ENCODE measurements around the gene IFNK. TPM values are rescaled to one million over a fixed set of nuclear protein-coding genes. Genes with fewer than 3 reads are reported as not detected.

Gene IFNK
- total RNA-seq, 1 donor from 2014 or later = not detected

DNA sequence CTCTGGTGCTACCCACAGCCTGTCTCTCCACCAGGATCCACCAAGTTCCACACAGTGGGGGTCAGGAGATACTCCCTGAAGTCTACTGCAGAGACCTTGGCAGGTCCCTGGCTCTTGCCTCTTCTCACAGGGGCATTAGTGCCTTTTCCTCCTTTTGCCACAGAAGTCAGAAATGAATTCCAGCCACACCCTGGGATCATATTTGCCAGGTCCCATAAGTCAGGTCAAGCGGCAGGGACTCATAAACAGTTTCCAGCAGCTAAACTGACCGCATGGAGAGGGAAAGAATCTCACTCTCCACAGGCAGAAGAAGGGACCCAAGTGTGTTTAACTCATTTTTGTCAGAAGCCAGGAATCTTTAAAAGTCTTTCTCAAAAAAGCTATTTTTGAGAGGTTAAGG lies 13.3 kb upstream of the IFNK start:
- intact Hi-C loops (cut with micrococcal nuclease) = no loop called here

DNA sequence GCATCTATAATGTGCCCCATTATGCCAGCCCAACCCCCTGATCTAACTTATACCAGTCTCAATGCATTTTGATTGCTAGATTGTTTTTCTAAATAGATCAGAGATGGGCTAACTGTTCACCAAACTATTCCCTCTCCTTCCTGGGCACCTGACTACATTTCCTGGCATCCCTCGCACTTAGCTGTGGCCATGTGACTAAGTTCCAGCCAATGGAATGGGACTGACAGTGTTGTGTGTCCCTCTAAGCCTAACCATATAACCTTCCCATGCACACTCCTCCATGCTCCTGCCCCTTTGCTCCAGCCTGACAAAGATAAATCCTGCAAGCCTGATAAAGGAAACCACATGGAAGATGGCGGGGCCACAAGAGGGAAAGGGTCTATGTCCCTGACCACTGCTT lies 12.3 kb upstream of the IFNK start:
- intact Hi-C loops (cut with micrococcal nuclease) = no loop called here

DNA sequence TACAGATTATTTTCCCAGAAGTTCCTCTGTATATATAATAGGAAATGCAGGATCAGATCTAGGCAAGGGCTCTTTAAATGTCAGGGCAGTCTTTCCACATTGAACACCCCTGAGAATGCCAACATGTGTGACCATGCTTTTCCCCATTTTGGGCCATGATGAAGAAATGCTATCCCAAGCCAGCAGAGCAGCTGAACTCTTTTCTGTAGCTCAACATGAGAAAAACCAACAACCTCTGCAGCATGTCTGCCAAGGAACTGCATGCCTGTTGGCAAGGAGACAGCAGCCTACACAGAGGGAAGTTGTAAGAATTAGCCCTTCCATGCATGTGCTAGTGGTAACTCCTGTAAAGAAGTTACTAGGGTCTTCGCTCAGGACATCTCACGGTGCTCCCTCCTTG lies 9.5 kb upstream of the IFNK start:
- intact Hi-C loops (cut with micrococcal nuclease) = no loop called here

- intact Hi-C loops (cut with micrococcal nuclease) = no loop called here
These were observed 6.1 kb upstream of the IFNK start for GRCh38 chr9:27518006-27518405.

DNA sequence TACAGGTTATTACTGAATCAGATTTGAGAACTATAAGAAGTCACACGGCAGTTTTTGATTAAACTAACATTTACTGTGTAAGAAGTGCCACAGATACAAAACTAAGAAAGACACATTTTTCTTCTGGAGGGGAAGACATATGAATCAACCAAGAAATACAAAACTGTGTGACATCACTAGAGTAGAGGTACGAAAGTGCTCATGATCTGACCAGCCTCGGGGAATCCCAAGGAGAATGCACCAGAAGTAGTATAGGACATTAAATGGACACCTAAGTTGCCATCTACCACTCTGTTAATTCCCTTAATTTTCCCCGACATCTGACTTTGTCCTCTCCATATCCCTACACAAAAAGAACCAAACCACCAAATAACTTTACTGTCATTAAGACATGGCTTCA lies 5.3 kb upstream of the IFNK start:
- intact Hi-C loops (cut with micrococcal nuclease) = no loop called here

DNA sequence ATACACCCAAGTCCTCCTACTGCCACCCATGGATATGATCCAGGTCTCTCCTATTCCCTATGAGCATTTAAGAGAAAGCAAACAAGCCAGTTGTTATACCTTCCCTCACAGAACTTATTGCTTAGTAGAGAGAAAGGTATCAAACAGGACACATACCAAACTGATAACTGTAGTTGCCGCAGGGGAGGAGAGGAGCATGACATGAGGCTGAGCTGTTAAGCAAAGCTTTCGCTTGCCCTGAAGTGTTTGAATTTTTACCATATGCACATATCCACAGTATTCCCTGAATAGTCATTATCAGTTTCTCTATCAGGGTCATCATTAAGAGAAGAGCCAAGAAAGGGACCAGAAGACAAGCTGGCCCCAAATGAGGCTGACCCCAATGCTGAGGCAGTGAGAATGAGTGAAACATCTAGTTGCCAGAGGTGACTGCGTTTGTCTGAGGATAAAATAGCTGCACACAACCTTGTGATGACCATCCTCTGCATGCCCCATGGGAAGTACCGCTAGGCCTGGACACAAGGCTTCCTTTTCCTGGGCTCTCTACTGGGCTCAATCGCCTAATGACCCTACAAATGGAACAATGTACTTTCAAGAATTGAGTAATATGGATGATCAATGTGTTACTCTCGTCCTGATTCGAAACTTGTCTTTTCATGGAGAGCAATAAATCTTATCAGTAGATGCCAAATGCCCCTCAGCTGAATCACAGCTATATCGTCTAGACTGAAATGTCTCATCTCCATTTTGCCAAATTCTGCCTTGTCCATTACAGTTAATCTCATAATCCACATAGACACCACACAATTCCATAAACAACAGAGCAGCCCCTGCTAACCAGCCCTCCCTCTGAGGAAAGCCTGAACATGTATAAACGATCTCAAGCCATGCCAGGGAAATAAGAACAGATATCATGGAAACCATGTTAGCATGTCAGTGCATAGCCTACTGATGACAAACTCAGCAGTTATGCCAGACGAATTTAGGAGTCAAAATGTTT lies 4.3 kb upstream of the IFNK start:
- intact Hi-C loops (cut with micrococcal nuclease) = no loop called here

- intact Hi-C loops (cut with micrococcal nuclease) = no loop called here
These were observed 3.1 kb upstream of the IFNK start for GRCh38 chr9:27520986-27521385.

- intact Hi-C loops (cut with micrococcal nuclease) = no loop called here
These were observed 949 bp upstream of the IFNK start for GRCh38 chr9:27523141-27523540.

DNA sequence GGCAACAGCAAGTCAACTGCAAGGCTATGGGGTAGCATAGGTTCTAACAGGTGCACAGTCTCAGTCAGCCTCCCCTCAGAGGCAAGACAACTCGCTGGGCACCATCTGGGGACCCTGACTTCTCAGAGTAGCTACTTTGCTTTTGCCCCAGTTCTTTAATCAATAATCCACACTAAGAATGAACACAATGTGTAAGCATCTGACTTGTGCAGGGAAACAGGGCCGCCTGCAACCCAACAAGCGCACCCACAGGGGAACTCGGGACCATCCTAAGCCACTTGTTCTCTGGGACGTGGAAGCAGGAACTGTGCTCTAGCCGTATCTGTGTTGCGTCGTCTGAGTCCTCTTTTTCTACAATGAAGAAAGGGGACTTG lies 3.6 kb downstream of the IFNK start:
- intact Hi-C loops (cut with micrococcal nuclease) = loop anchor here (5.0 kb wide), 3 partner anchors 40 to 175 kb away; no protein-coding TSS in a partner anchor

DNA sequence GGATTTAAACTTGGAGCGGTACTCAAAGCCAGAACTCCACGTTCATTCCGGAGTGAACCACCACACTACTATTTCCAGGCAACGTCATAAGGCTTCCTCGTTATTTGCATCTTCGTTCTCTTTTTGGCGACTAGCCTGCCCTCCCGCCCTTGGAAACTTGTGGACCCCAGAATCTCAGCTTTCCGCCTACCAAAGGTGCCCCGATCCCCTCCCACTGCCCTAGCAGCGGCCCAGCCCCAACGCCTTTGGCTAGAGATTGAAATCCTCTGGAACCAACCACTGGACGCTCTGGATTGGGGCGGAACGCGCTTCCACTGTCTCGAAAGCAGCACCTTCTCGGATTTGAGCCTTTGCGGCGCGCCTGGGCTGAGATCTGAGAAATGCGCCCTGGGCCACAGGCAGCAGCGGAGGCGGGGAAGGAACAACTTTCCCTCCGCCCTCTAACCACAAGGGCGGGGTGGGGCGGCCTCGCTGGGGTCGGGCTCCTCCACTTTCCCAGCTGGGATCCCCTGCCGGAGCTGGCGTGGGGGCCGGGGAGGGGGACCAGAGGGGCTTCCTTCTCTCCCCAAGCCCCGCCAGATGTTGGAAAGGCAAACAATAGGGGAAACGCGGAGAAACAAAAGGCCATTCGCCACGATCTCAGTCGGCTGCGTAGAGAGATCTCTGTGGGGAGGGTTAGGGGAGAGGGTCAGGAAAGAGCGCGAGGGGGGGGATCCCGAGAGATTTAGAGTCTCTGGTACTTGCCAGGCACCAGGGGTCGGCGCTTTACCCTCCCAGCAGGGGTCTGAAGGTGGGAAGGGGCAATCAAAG lies 4.2 kb downstream of the IFNK start:
- intact Hi-C loops (cut with micrococcal nuclease) = loop anchor here (5.0 kb wide), 3 partner anchors 41 to 176 kb away; no protein-coding TSS in a partner anchor

GRCh38 chr9:27528886-27529315 lies 4.8 kb downstream of the IFNK start:
- intact Hi-C loops (cut with micrococcal nuclease) = loop anchor here (1.0 to 5.0 kb wide), 8 partner anchors 19 to 196 kb away; partner anchors contain the start of gene C9orf72

DNA sequence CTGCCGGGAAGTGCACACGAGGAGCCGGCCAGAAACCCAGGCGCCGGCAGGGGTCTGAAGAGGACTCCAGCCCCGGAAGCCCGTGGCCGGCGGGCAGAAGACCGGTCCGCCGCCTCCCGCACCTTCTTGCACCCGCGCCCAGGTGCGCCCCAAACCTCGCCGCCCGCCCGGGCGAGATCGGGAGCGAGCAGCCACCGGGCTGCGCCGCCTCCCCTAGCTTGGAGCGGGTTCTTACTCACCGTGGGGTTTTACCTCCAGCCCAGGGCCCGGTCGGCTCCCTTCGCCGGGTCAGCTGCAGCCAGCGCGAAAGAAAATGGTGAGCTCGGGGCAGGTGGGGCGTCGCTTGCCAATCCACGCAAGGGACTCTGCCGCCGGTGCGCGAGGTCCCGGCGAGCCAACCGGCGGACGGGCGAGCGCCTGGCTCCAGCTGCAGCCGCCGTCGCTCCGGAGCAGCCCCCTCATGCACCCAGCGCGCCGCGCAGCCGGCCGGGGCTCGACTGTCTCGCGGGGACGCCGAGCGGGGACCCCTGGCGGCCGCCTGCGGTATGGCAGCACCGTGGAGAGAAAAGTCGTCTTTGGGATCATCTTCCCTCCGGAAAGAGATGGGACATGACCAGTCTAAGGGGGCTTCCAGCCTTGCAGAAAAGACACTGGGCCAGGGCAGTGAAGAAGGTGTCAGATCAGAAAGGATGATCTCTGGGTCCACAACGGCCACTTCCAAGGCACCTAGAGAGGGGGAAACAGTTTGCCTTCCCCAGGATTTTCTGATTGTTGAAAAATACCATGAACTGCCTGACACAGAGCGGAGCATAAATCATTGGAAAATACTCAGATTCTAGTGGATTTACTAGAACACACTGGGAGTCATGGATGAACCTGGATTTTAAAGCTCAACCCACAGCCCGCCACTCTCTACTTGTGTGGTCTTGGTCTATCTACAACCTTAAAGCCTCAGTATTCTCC lies 5.5 kb downstream of the IFNK start, which contains the start of gene MOB3B:
TSS of gene MOB3B (minus strand) at position 499 of the 963 bp plus-strand sequence. CDS start 74,264 bp downstream, outside the sequence.
- intact Hi-C loops (cut with micrococcal nuclease) = loop anchor here (1.0 to 10.0 kb wide), 9 partner anchors 19 to 495 kb away; partner anchors contain the start of gene C9orf72

- intact Hi-C loops (cut with micrococcal nuclease) = loop anchor here (10.0 kb wide), 1 partner anchor 496 kb away; no protein-coding TSS in a partner anchor
These were observed 7.0 kb downstream of the IFNK start for GRCh38 chr9:27530915-27531755.

DNA sequence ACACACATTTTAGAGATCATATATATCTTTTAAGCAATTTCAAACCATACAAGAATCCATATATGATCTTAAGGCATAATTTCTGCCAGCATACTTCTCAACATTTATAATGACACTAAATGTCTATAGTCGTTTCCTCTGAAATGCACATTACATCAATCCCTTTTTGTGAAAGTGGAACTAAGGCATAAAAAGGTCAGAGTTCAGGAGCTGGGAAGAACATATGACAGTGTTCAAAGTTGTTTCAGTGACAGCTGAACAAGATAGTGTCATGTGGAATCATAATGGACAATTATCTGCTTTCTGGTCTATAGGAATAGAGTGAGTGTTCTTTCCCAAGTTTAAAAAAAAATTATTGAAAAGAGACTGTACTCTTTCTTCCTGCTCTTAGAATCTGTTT lies 8.0 kb downstream of the IFNK start:
- intact Hi-C loops (cut with micrococcal nuclease) = loop anchor here (10.0 kb wide), 1 partner anchor 497 kb away; no protein-coding TSS in a partner anchor

- intact Hi-C loops (cut with micrococcal nuclease) = loop anchor here (10.0 kb wide), 1 partner anchor 499 kb away; no protein-coding TSS in a partner anchor
These were observed 9.2 kb downstream of the IFNK start for GRCh38 chr9:27533311-27533710.

DNA sequence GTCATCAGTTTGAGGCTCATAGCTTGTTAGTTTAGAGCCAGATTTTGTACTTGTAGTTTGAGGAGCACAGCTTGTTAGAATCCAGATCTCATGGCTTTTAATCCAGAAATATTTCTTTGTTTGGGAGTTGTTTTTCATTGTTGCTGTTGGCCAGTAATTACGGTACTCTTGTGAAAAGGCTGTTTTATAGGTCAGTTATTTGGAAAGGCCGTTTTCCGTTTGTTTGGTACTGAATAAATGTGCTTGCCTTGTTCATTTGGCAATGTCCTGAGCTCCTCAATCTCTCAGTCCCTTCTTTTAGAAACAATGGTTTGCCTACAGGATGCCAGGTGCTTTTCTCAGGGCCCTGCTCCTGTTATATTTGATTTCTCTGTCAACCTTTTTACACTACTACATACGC lies 10.0 kb downstream of the IFNK start:
- intact Hi-C loops (cut with micrococcal nuclease) = loop anchor here (10.0 kb wide), 1 partner anchor 499 kb away; no protein-coding TSS in a partner anchor

DNA sequence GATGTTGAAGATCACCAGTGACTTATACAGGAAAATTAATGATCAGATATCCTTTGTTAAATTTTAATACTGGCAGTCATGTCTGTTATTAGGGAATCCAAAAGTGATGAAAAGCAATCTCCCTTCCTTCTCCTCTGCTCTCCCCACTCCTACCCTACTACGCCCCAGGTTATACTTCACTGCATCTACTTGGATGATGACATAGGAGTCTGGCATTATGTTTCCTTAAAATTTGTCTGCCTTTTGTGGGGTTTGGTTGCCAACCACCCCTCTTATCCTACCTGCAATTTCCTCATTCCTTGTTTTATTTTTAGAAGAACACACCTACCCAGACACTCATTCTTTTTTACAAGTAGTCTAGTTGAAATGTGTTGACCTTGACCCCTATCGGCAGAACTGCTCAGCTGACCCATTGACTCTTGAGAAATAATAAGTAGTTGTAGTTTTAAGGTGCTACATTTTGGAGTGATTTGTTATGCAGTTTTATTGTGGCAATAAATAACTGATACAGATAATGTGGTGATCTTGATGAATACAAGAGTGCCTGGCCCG lies 10.6 kb downstream of the IFNK start:
- intact Hi-C loops (cut with micrococcal nuclease) = loop anchor here (10.0 kb wide), 1 partner anchor 500 kb away; no protein-coding TSS in a partner anchor

DNA sequence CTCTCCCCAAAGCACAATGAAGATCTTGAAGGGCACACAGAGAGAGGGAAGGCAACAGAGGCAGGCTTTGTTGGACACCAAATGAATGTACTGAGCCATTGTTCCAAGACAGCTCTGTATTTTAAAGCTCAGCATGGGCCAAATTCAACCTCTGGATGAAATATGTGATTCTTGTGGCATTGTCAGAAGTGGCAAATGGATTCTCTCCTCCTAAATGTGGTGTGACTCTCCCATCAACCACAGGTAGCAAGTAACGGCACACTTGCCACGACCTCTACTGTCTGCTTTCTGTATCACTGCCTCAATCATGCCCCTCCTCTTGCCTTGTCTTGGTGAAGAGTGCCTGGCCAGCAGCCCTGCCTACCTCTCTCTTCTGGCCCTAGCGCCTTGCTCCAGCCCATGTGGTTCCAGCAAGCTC lies 11.6 kb downstream of the IFNK start:
- intact Hi-C loops (cut with micrococcal nuclease) = loop anchor here (10.0 kb wide), 1 partner anchor 501 kb away; no protein-coding TSS in a partner anchor

GRCh38 chr9:27536168-27536567 lies 12.1 kb downstream of the IFNK start:
- intact Hi-C loops (cut with micrococcal nuclease) = loop anchor here (10.0 kb wide), 1 partner anchor 501 kb away; no protein-coding TSS in a partner anchor
